HEK293 (cell line): ENCODE data around the gene CDH26.

Experiments used
- CTCF ChIA-PET: fragments of 350-600 bp; formaldehyde crosslinking; extraction: SDS; loops from one replicate; lab custom pipeline; 2021; ENCODE audit warnings: antibody characterized with exemption; lab: Yijun Ruan, JAX
- POLR2A ChIA-PET: fragments of 300-600 bp; formaldehyde crosslinking; extraction: SDS; loops from one replicate; lab custom pipeline; 2020; ENCODE audit warnings: antibody characterized with exemption, inconsistent platforms; lab: Yijun Ruan, JAX
- H3K27ac ChIP-seq: fragments of 200-500 bp; sonication (Bioruptor generic); 2 replicates; pipeline ENCODE4 v1.5.1; 2014; ENCODE audit warnings: low read depth, low read length, control low read depth, inconsistent platforms; ENCODE audit errors: extremely low read depth
- H3K36me3 ChIP-seq, 2 experiments: fragments of 200-500 bp in 1 of 2; sonication (Bioruptor generic) in 1 of 2; 1 replicate in 1 of 2; 2 replicates in 1 of 2; pipeline ENCODE4 v1.5.1; 2014 to 2017; ENCODE audit warnings: inconsistent platforms in 2 of 2, low read length in 2 of 2; ENCODE audit not compliant: control insufficient read depth in 2 of 2, insufficient read depth in 1 of 2
- H3K4me1 ChIP-seq: fragments of 200-500 bp; sonication (Bioruptor generic); 2 replicates; pipeline ENCODE4 v1.5.1; 2014; ENCODE audit warnings: mild to moderate bottlenecking, low read length, inconsistent platforms; ENCODE audit not compliant: control insufficient read depth, insufficient read depth
- H3K4me3 ChIP-seq: 2 replicates; pipeline ENCODE4 v1.5.1; 2011; ENCODE audit warnings: low read depth, mild to moderate bottlenecking, control low read depth, low read length, moderate library complexity
- H3K9me3 ChIP-seq: fragments of 200-500 bp; sonication (Bioruptor generic); 2 replicates; pipeline ENCODE4 v1.5.1; 2014; ENCODE audit warnings: low read depth, low read length, inconsistent platforms; ENCODE audit not compliant: control insufficient read depth, insufficient read depth
- BCL11B ChIP-seq: fragments of 450-650 bp; formaldehyde crosslinking; IDR thresholded peaks from 2 replicates; pipeline ENCODE4 v1.5.1; 2016; ENCODE audit warnings: low read depth, missing biosample characterization, missing genetic modification characterization
- EGR2 ChIP-seq: fragments of 450-650 bp; formaldehyde crosslinking; IDR thresholded peaks from 2 replicates; pipeline ENCODE4 v1.5.1; 2016; ENCODE audit warnings: low read depth, missing biosample characterization, missing genetic modification characterization
- GLIS1 ChIP-seq: fragments of 450-650 bp; formaldehyde crosslinking; IDR thresholded peaks from 2 replicates; pipeline ENCODE4 v1.5.1; 2016; ENCODE audit warnings: missing biosample characterization, missing genetic modification characterization
- INSM2 ChIP-seq: fragments of 450-650 bp; formaldehyde crosslinking; IDR thresholded peaks from 2 replicates; pipeline ENCODE4 v1.5.1; 2016; ENCODE audit warnings: missing biosample characterization, missing genetic modification characterization
- KLF8 ChIP-seq: fragments of 450-650 bp; formaldehyde crosslinking; IDR thresholded peaks from 2 replicates; pipeline ENCODE4 v1.5.1; 2016; ENCODE audit warnings: missing biosample characterization, missing genetic modification characterization
- PRDM2 ChIP-seq: fragments of 450-650 bp; formaldehyde crosslinking; IDR thresholded peaks from 2 replicates; pipeline ENCODE4 v1.5.1; 2016; ENCODE audit warnings: missing biosample characterization, missing genetic modification characterization, borderline replicate concordance
- RBAK ChIP-seq: fragments of 450-650 bp; formaldehyde crosslinking; IDR thresholded peaks from 2 replicates; pipeline ENCODE4 v1.5.1; 2016; ENCODE audit warnings: missing biosample characterization, missing genetic modification characterization
- SP3 ChIP-seq: fragments of 450-650 bp; formaldehyde crosslinking; IDR thresholded peaks from 2 replicates; pipeline ENCODE4 v1.5.1; 2016; ENCODE audit warnings: missing biosample characterization, missing genetic modification characterization
- TCF7L2 ChIP-seq: IDR thresholded peaks from 2 replicates; pipeline ENCODE4 v1.6.1; 2011; ENCODE audit warnings: low read depth, mild to moderate bottlenecking, inconsistent platforms, low read length, moderate library complexity, borderline replicate concordance
- TSHZ1 ChIP-seq: fragments of 450-650 bp; formaldehyde crosslinking; IDR thresholded peaks from 2 replicates; pipeline ENCODE4 v1.5.1; 2016; ENCODE audit warnings: missing biosample characterization, missing genetic modification characterization, borderline replicate concordance
- ZEB2 ChIP-seq: fragments of 450-650 bp; formaldehyde crosslinking; IDR thresholded peaks from 2 replicates; pipeline ENCODE4 v1.5.1; 2016; ENCODE audit warnings: missing biosample characterization, missing genetic modification characterization
- ZFP69B ChIP-seq: fragments of 450-650 bp; formaldehyde crosslinking; IDR thresholded peaks from 2 replicates; pipeline ENCODE4 v1.5.1; 2016; ENCODE audit warnings: missing biosample characterization, missing genetic modification characterization
- ZNF10 ChIP-seq: fragments of 450-650 bp; formaldehyde crosslinking; IDR thresholded peaks from 2 replicates; pipeline ENCODE4 v1.5.1; 2017; ENCODE audit warnings: missing biosample characterization, missing genetic modification characterization
- ZNF16 ChIP-seq: fragments of 450-650 bp; formaldehyde crosslinking; IDR thresholded peaks from 2 replicates; pipeline ENCODE4 v1.5.1; 2016; ENCODE audit warnings: low read depth, missing biosample characterization, missing genetic modification characterization
- ZNF184 ChIP-seq: fragments of 450-650 bp; IDR thresholded peaks from 2 replicates; pipeline ENCODE4 v1.5.1; 2018; ENCODE audit warnings: missing biosample characterization, mild to moderate bottlenecking, missing genetic modification characterization
- ZNF2 ChIP-seq: fragments of 450-650 bp; formaldehyde crosslinking; IDR thresholded peaks from 2 replicates; pipeline ENCODE4 v1.5.1; 2016; ENCODE audit warnings: missing biosample characterization, missing genetic modification characterization
- ZNF37A ChIP-seq: fragments of 450-650 bp; IDR thresholded peaks from 2 replicates; pipeline ENCODE4 v1.5.1; 2018; ENCODE audit warnings: missing biosample characterization, missing genetic modification characterization
- ZNF394 ChIP-seq: fragments of 450-650 bp; formaldehyde crosslinking; IDR thresholded peaks from 2 replicates; pipeline ENCODE4 v1.5.1; 2016; ENCODE audit warnings: missing biosample characterization, missing genetic modification characterization, mild to moderate bottlenecking, moderate library complexity, borderline replicate concordance
- ZNF473 ChIP-seq: fragments of 450-650 bp; formaldehyde crosslinking; IDR thresholded peaks from 2 replicates; pipeline ENCODE4 v1.5.1; 2017; ENCODE audit warnings: missing biosample characterization, missing genetic modification characterization
- ZNF488 ChIP-seq: fragments of 450-650 bp; formaldehyde crosslinking; IDR thresholded peaks from 2 replicates; pipeline ENCODE4 v1.5.1; 2016; ENCODE audit warnings: missing biosample characterization, missing genetic modification characterization
- ZNF544 ChIP-seq: fragments of 450-650 bp; formaldehyde crosslinking; IDR thresholded peaks from 2 replicates; pipeline ENCODE4 v1.5.0; 2017; ENCODE audit warnings: missing biosample characterization, missing genetic modification characterization
- ZNF548 ChIP-seq: fragments of 450-650 bp; formaldehyde crosslinking; IDR thresholded peaks from 2 replicates; pipeline ENCODE4 v1.5.1; 2016; ENCODE audit warnings: missing biosample characterization, missing genetic modification characterization
- ZNF571 ChIP-seq: fragments of 450-650 bp; formaldehyde crosslinking; IDR thresholded peaks from 2 replicates; pipeline ENCODE4 v1.5.0; 2017; ENCODE audit warnings: missing biosample characterization, missing genetic modification characterization
- ZNF596 ChIP-seq: fragments of 450-650 bp; IDR thresholded peaks from 2 replicates; pipeline ENCODE4 v1.5.0; 2018; ENCODE audit warnings: missing biosample characterization, mild to moderate bottlenecking, missing genetic modification characterization, moderate library complexity
- ZNF629 ChIP-seq: fragments of 450-650 bp; formaldehyde crosslinking; IDR thresholded peaks from 2 replicates; pipeline ENCODE4 v1.5.1; 2017; ENCODE audit warnings: missing biosample characterization, missing genetic modification characterization
- ZNF664 ChIP-seq: fragments of 450-650 bp; formaldehyde crosslinking; IDR thresholded peaks from 2 replicates; pipeline ENCODE4 v1.5.1; 2016; ENCODE audit warnings: missing biosample characterization, missing genetic modification characterization

The CDH26 gene

GRCh38 chr20:60060593-60060992 lies 102.4 kb downstream of the CDH26 start:
- H3K4me1 ChIP-seq: peaks cover 6% of the 10 kb centered on the region; the same call in 1 of the 2 replicates
- POLR2A ChIA-PET: no interaction called here

GRCh38 chr20:60062431-60063047 lies 104.3 kb downstream of the CDH26 start:
- Histone ChIP-seq H3K4me3 (no peak overlapping the region), H3K9me3 (no peaks in the 10 kb centered on the region)
- TF ChIP-seq ZNF394 (tag by site-specific recombination) (no peak), TSHZ1 (no peak), ZNF16 (no peak), ZFP69B (tag by site-specific recombination) (no peak), GLIS1 (tag by site-specific recombination) (no peak), ZNF488 (tag by site-specific recombination) (no peak)

More at GRCh38 chr20:60060593-60060992, 102.4 kb downstream of the CDH26 start:
- TF ChIP-seq ZNF184 (tag by site-specific recombination) (no peak), TCF7L2 (no peak), SP3 (tag by site-specific recombination) (no peak), PRDM2 (no peak), ZNF664 (tag by site-specific recombination) (no peak), BCL11B (tag by site-specific recombination) (no peak), ZNF629 (no peak), ZEB2 (tag by site-specific recombination) (no peak), RBAK (no peak), ZNF37A (no peak), ZNF548 (tag by site-specific recombination) (no peak), ZNF544 (tag by site-specific recombination) (no peak), ZNF596 (tag by site-specific recombination) (no peak), EGR2 (tag by site-specific recombination) (no peak), ZNF10 (tag by site-specific recombination) (no peak), ZNF2 (tag by site-specific recombination) (no peak), ZNF571 (tag by site-specific recombination) (no peak), KLF8 (no peak), ZNF473 (tag by site-specific recombination) (no peak), INSM2 (tag by site-specific recombination) (no peak)
- Histone ChIP-seq H3K4me3 (no peak overlapping the region), H3K27ac (no peak overlapping the region), H3K36me3 (no peaks in the 10 kb centered on the region), H3K9me3 (no peaks in the 10 kb centered on the region)
- CTCF ChIA-PET: no interaction called here

More at GRCh38 chr20:60062431-60063047, 104.3 kb downstream of the CDH26 start:
- Histone ChIP-seq H3K27ac (no peak overlapping the region), H3K4me1 (peaks cover 6% of the 10 kb centered on the region; the same call in 1 of the 2 replicates), H3K36me3 (no peaks in the 10 kb centered on the region)
- POLR2A ChIA-PET: no interaction called here
- CTCF ChIA-PET: no interaction called here
